ENCODE data around the gene ELOB. TPM values are rescaled to one million over a fixed set of nuclear protein-coding genes. Genes with fewer than 3 reads are reported as not detected.

The ELOB gene
- total and polyA plus RNA-seq, 8 donors, result 133 to 224 (median 197) TPM

Other genes starting within 250 kb of the ELOB start
- 1 to 10 TPM in 1 of 2 donors, under 1 TPM in 1; 0.45 to 1.1 TPM for gene CEMP1, start 245.9 kb downstream of the ELOB start, total RNA-seq
- gene CEMP1, start 245.9 kb downstream of the ELOB start, polyA plus RNA-seq (ENCODE audit: insufficient read length in 6 of 6), result 1 to 10 TPM; 1.4 to 3.8 (median 2.3) TPM
- 10 to 100 TPM; 56.4 to 64.8 TPM for gene PDPK1, start 239.3 kb downstream of the ELOB start, total RNA-seq
- 10 to 100 TPM; 36.5 to 57.2 (median 44.1) TPM for gene PDPK1, start 239.3 kb downstream of the ELOB start, polyA plus RNA-seq (ENCODE audit: insufficient read length in 6 of 6)
- gene KCTD5, start 94.8 kb downstream of the ELOB start, total RNA-seq, result 10 to 100 TPM; 21.3 to 28.3 TPM
- 10 to 100 TPM; 18.4 to 24.0 (median 21.0) TPM for gene KCTD5, start 94.8 kb downstream of the ELOB start, polyA plus RNA-seq (ENCODE audit: insufficient read length in 6 of 6)
- under 1 TPM; 0.45 to 0.70 TPM for gene PRSS27, start 57.1 kb downstream of the ELOB start, total RNA-seq
- 1 to 10 TPM; 1.9 to 3.3 (median 2.5) TPM for gene PRSS27, start 57.1 kb downstream of the ELOB start, polyA plus RNA-seq (ENCODE audit: insufficient read length in 6 of 6)
- 100 to 1,000 TPM; 536 to 562 TPM for gene SRRM2, start 24.6 kb downstream of the ELOB start, total RNA-seq
- gene SRRM2, start 24.6 kb downstream of the ELOB start, polyA plus RNA-seq (ENCODE audit: insufficient read length in 6 of 6), result 100 to 1,000 TPM; 574 to 710 (median 657) TPM
- not detected for gene PRSS33, start 10.3 kb upstream of the ELOB start, total RNA-seq
- gene PRSS33, start 10.3 kb upstream of the ELOB start, polyA plus RNA-seq (ENCODE audit: insufficient read length in 6 of 6), result under 1 TPM; 0.13 to 0.75 (median 0.25) TPM
- gene PRSS41, start 21.2 kb upstream of the ELOB start, total RNA-seq, result not detected
- not detected for gene PRSS41, start 21.2 kb upstream of the ELOB start, polyA plus RNA-seq (ENCODE audit: insufficient read length in 6 of 6)
- gene PRSS21, start 40.0 kb upstream of the ELOB start, total RNA-seq, result 1 to 10 TPM in 1 of 2 donors, under 1 TPM in 1; 0.90 to 2.5 TPM
- gene PRSS21, start 40.0 kb upstream of the ELOB start, polyA plus RNA-seq (ENCODE audit: insufficient read length in 6 of 6), result under 1 TPM in 4 of 6 donors, not detected in 2; 0.25 to 0.38 (median 0.28) TPM
- gene ZG16B, start 53.0 kb upstream of the ELOB start, total RNA-seq, result 1 to 10 TPM in 1 of 2 donors, under 1 TPM in 1; 0.61 to 1.4 TPM
- 1 to 10 TPM in 1 of 6 donors, under 1 TPM in 5; 0.27 to 1.2 (median 0.55) TPM for gene ZG16B, start 53.0 kb upstream of the ELOB start, polyA plus RNA-seq (ENCODE audit: insufficient read length in 6 of 6)
- 10 to 100 TPM; 15.7 to 16.7 TPM for gene PRSS22, start 80.9 kb upstream of the ELOB start, total RNA-seq
- gene PRSS22, start 80.9 kb upstream of the ELOB start, polyA plus RNA-seq (ENCODE audit: insufficient read length in 6 of 6), result 10 to 100 TPM; 11.9 to 17.3 (median 14.8) TPM
- gene FLYWCH2, start 105.9 kb upstream of the ELOB start, total RNA-seq, result 10 to 100 TPM; 22.1 to 22.4 TPM
- 10 to 100 TPM; 15.6 to 24.5 (median 19.2) TPM for gene FLYWCH2, start 105.9 kb upstream of the ELOB start, polyA plus RNA-seq (ENCODE audit: insufficient read length in 6 of 6)
- 10 to 100 TPM; 29.3 to 29.4 TPM for gene FLYWCH1, start 134.7 kb upstream of the ELOB start, total RNA-seq
- gene FLYWCH1, start 134.7 kb upstream of the ELOB start, polyA plus RNA-seq (ENCODE audit: insufficient read length in 6 of 6), result 10 to 100 TPM; 17.2 to 42.9 (median 23.0) TPM
- not detected for gene KREMEN2, start 187.0 kb upstream of the ELOB start, total RNA-seq
- gene KREMEN2, start 187.0 kb upstream of the ELOB start, polyA plus RNA-seq (ENCODE audit: insufficient read length in 6 of 6), result under 1 TPM in 5 of 6 donors, not detected in 1; 0.17 to 0.36 (median 0.20) TPM
- gene PAQR4, start 192.1 kb upstream of the ELOB start, total RNA-seq, result 10 to 100 TPM; 17.2 to 20.1 TPM
- 10 to 100 TPM in 5 of 6 donors, 1 to 10 TPM in 1; 9.5 to 16.1 (median 13.8) TPM for gene PAQR4, start 192.1 kb upstream of the ELOB start, polyA plus RNA-seq (ENCODE audit: insufficient read length in 6 of 6)
- gene PKMYT1, start 203.2 kb upstream of the ELOB start, total RNA-seq, result 10 to 100 TPM; 13.9 to 14.3 TPM
- 10 to 100 TPM; 15.9 to 21.8 (median 18.6) TPM for gene PKMYT1, start 203.2 kb upstream of the ELOB start, polyA plus RNA-seq (ENCODE audit: insufficient read length in 6 of 6)
- gene CLDN9, start 235.6 kb upstream of the ELOB start, total RNA-seq, result 1 to 10 TPM in 1 of 2 donors, under 1 TPM in 1; 0.85 to 2.2 TPM
- gene CLDN9, start 235.6 kb upstream of the ELOB start, polyA plus RNA-seq (ENCODE audit: insufficient read length in 6 of 6), result 1 to 10 TPM; 5.0 to 6.5 (median 6.0) TPM
- gene CLDN6, start 240.9 kb upstream of the ELOB start, total RNA-seq, result 1 to 10 TPM in 1 of 2 donors, not detected in 1; 2.3 TPM
- gene CLDN6, start 240.9 kb upstream of the ELOB start, polyA plus RNA-seq (ENCODE audit: insufficient read length in 6 of 6), result 100 to 1,000 TPM in 5 of 6 donors, 10 to 100 TPM in 1; 95.0 to 140 (median 116) TPM
- gene TNFRSF12A, start 243.1 kb upstream of the ELOB start, total RNA-seq, result 100 to 1,000 TPM; 118 to 126 TPM
- gene TNFRSF12A, start 243.1 kb upstream of the ELOB start, polyA plus RNA-seq (ENCODE audit: insufficient read length in 6 of 6), result 1 to 10 TPM; 2.6 to 5.4 (median 4.2) TPM
- gene HCFC1R1, start 246.7 kb upstream of the ELOB start, total RNA-seq, result 10 to 100 TPM; 45.4 to 66.6 TPM
- gene HCFC1R1, start 246.7 kb upstream of the ELOB start, polyA plus RNA-seq (ENCODE audit: insufficient read length in 6 of 6), result 10 to 100 TPM; 25.1 to 37.6 (median 31.9) TPM
- 10 to 100 TPM; 24.0 to 38.7 TPM for gene THOC6, start 246.8 kb upstream of the ELOB start, total RNA-seq
- gene THOC6, start 246.8 kb upstream of the ELOB start, polyA plus RNA-seq (ENCODE audit: insufficient read length in 6 of 6), result 10 to 100 TPM; 23.9 to 34.8 (median 26.9) TPM